Measurements from ENCODE around the gene PM20D2.

The PM20D2 gene

DNA sequence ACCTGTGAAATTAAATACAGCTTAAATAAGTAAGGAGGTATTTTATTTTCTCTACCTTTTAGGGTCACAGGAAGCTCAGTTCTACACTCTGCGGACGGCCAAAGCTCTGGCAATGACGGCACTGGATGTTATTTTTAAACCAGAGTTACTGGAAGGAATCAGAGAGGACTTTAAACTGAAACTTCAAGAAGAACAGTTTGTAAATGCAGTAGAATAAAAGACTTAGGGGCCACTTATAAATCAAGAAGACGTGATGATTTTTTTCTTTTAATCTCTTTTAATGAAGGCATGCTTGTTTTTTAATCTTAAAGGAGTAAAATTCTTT is 16.2 kb downstream of the PM20D2 start:
- ATAC-seq: no peak
- TF ChIP-seq PATZ1 (CRISPR knock-in tag; IDR thresholded peaks at IDR 0.05; ENCODE audit: borderline replicate concordance) (no peak), OSR1 (CRISPR knock-in tag; IDR thresholded peaks at IDR 0.05) (no peak), GLIS3 (CRISPR knock-in tag; IDR thresholded peaks at IDR 0.05) (no peak), PPARA (CRISPR knock-in tag; IDR thresholded peaks at IDR 0.05; ENCODE audit: borderline replicate concordance) (no peak), ESRRG (CRISPR knock-in tag; IDR thresholded peaks at IDR 0.05) (no peak), ZC3H10 (CRISPR knock-in tag; IDR thresholded peaks at IDR 0.05) (no peak), ZNF565 (CRISPR knock-in tag; conservative IDR thresholded peaks at IDR 0.05; ENCODE audit: low read depth) (no peak), CSDC2 (CRISPR knock-in tag; IDR thresholded peaks at IDR 0.05) (no peak), ZFP30 (CRISPR knock-in tag; IDR thresholded peaks at IDR 0.05) (no peak), ZNF70 (CRISPR knock-in tag; IDR thresholded peaks at IDR 0.05) (no peak), SNAI2 (CRISPR knock-in tag; IDR thresholded peaks at IDR 0.05) (no peak), ARNTL (CRISPR knock-in tag; IDR thresholded peaks at IDR 0.05; ENCODE audit: borderline replicate concordance, low read depth) (no peak), POU6F1 (CRISPR knock-in tag; IDR thresholded peaks at IDR 0.05; ENCODE audit: borderline replicate concordance, low read depth) (no peak), CSRNP3 (CRISPR knock-in tag; IDR thresholded peaks at IDR 0.05) (no peak)
- TF ChIP-seq, protein P1, sequence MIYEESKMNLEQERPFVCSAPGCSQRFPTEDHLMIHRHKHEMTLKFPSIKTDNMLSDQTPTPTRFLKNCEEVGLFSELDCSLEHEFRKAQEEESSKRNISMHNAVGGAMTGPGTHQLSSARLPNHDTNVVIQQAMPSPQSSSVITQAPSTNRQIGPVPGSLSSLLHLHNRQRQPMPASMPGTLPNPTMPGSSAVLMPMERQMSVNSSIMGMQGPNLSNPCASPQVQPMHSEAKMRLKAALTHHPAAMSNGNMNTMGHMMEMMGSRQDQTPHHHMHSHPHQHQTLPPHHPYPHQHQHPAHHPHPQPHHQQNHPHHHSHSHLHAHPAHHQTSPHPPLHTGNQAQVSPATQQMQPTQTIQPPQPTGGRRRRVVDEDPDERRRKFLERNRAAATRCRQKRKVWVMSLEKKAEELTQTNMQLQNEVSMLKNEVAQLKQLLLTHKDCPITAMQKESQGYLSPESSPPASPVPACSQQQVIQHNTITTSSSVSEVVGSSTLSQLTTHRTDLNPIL (CRISPR knock-in tag; IDR thresholded peaks at IDR 0.05; ENCODE audit: low read depth): no peak

DNA sequence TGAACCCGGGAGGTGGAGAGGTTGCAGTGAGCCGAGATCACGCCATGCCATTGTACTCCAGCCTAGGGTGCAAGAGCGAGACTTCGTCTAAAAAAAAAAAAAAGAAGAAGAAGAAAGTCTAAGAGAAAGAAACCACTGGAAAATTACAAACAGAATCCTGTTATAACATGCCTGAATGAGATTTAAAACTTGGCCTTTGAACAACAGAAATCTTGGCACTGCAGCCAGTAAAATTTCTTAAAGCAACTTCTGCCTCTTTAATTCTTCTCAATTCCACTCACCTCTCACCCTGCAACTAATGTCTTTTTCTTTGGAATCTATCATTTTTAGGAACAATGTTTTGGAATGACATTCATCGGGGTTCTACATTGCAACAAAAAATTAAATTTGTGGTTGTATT is 26.3 kb downstream of the PM20D2 start:
- TF ChIP-seq, protein P2, sequence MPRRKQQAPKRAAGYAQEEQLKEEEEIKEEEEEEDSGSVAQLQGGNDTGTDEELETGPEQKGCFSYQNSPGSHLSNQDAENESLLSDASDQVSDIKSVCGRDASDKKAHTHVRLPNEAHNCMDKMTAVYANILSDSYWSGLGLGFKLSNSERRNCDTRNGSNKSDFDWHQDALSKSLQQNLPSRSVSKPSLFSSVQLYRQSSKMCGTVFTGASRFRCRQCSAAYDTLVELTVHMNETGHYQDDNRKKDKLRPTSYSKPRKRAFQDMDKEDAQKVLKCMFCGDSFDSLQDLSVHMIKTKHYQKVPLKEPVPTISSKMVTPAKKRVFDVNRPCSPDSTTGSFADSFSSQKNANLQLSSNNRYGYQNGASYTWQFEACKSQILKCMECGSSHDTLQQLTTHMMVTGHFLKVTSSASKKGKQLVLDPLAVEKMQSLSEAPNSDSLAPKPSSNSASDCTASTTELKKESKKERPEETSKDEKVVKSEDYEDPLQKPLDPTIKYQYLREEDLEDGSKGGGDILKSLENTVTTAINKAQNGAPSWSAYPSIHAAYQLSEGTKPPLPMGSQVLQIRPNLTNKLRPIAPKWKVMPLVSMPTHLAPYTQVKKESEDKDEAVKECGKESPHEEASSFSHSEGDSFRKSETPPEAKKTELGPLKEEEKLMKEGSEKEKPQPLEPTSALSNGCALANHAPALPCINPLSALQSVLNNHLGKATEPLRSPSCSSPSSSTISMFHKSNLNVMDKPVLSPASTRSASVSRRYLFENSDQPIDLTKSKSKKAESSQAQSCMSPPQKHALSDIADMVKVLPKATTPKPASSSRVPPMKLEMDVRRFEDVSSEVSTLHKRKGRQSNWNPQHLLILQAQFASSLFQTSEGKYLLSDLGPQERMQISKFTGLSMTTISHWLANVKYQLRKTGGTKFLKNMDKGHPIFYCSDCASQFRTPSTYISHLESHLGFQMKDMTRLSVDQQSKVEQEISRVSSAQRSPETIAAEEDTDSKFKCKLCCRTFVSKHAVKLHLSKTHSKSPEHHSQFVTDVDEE (CRISPR knock-in tag; IDR thresholded peaks at IDR 0.05): no peak
- TF ChIP-seq ZFP3 (CRISPR knock-in tag; IDR thresholded peaks at IDR 0.05) (no peak), ZNF8 (CRISPR knock-in tag; IDR thresholded peaks at IDR 0.05) (no peak), OSR1 (CRISPR knock-in tag; IDR thresholded peaks at IDR 0.05) (no peak), POU6F1 (CRISPR knock-in tag; IDR thresholded peaks at IDR 0.05; ENCODE audit: borderline replicate concordance, low read depth) (no peak), ISL1 (CRISPR knock-in tag; IDR thresholded peaks at IDR 0.05) (no peak), ZNF565 (CRISPR knock-in tag; conservative IDR thresholded peaks at IDR 0.05; ENCODE audit: low read depth) (no peak), CSRNP3 (CRISPR knock-in tag; IDR thresholded peaks at IDR 0.05) (no peak)
- no peak for ATAC-seq

All from SK-N-SH treated with all-trans-retinoic acid at 6 μM for 48 hours (cell line).